UCSD-AML1 (cell line): Measurements from ENCODE around the gene FBXW11.
"Not testable (repeated sequence)": the region's sequence is repeated elsewhere in the genome, so short reads cannot be mapped to it uniquely, and the experiment has no call there.

Source experiments
- DNase-seq: peaks from one replicate; lab custom pipeline; 2025; ENCODE audit not compliant: unreplicated experiment; lab: John Stamatoyannopoulos, UW

FBXW11 gene

DNA sequence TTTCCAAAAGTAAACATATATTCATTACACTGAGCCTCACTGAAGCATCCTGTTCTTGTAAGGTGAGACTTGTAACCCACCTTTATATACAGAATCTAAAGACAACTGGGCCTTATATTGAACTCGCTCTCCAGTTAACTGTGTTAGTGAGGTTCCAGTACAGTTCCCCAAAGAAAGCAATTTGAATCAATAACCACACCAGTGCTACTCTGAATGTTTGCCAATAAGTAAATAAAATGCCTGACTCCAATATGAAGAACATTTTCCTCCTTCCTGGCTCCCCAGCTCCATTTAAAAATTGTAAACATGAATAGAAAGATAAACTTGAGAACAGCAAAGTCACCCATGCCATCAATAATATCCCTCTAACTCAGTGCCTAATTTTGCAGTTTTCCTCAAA lies 50.1 kb downstream of the FBXW11 start:
- DNase-seq: no peak

DNA sequence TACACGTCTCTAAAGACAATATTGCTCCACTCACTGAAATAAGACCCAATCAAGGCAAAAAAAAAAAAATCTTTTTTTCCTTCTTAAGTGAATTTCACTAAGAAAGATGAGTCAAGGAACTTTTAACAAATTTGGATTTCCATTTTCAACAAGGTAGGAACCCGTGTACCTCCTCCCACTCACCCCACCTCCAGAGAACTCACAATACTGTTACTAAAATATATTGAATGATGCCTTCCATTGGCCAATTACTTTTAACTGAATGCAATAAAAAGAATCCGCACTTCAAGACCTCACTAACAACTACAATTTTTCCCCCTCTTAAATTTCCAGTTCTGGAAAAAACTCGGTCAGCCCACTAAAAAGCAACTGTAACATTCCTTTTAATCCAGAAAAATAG lies 50.7 kb downstream of the FBXW11 start:
- no peak for DNase-seq

DNA sequence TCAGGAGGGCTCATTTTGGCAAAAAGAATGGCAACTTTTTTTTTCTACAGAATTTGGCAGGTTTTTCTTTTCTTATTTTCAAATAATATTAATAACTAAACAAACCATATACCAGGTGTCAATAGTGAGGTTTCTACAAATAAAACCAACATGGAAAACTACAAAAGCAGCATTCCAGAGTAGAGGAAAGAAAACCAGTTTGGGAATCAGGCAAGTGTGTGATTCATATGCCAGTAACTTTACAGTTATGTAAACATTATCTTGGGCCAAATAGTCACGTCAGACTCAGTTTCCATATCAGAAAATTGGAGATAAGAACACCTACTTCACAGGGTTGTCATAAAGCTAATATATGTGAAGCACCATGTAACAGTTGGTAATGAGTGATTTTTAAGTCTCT lies 51.7 kb downstream of the FBXW11 start:
- DNase-seq: no peak

DNA sequence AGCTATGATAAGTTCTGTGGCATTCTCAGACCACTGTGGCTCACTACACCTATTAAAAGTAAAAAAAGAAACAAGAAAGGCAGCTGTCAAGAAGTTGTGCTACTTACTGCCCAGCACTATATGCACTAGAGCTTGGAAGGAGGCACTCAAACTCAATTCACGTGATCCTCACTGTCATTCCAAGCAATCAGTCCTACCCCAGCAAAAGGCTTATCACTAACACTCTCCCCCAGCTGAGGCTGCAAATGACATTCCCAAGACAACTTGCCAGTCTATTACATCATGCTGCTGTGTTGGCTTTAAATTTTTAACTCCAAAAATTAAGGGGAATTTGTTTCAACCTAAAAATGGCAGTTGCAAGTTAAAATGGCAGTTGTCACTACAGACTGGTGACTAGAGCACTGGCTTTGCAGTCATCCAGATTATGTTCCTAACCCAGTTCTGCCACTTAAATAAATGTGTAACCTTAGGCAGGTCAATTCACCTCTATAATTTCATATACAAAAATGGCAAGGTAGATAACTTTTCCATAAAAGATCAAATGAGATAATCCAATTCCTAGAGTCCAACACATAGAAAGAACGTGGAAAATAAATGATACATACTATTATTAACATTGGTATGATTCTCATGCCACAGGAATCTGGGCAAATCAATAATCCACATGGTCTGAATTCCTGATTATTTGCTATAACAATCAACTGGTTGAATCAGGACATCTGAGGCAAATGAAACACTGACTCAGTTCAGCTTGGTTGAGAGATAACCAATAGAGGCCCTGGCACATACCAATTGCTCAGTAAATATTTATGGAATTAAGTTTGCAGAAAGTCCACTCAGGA lies 52.4 kb downstream of the FBXW11 start:
- DNase-seq: no peak

DNA sequence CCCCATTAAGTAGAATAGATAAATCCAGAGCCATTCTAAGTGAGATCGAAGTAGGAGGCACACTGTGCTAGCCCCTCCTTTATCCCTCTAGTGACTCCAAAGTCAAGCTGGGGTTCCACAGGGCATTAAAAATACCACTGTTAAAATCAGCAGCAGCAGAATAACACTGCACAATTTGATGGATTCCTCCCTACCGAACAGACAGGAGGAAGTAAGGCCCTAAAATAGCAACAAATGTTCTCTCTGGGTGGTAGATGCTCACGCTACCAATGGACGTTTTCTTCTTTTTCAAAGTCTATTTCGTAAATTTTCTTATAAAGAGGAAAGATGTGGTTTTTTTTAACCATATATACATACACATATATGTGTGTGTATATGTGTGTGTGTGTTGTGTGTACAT lies 54.4 kb downstream of the FBXW11 start:
- no peak for DNase-seq

DNA sequence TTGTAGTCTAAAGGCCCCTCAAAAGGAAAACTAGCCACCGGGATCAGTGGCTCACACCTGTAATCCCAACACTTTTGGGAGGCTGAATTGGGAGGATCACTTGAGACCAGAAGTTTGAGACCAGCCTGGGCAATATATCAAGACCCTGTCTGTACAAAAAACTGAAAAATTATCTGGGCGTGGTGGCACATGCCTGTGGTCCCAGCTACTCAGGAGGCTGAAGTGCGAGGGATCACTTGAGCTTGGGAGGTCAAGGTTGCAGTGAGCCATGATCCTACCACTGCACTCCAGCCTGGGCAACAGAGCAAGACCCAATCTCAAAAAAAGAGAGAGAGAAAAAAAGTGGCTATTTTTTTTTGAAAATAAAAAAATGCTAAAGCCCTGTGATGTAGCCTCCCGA lies 55.2 kb downstream of the FBXW11 start:
- no peak for DNase-seq

DNA sequence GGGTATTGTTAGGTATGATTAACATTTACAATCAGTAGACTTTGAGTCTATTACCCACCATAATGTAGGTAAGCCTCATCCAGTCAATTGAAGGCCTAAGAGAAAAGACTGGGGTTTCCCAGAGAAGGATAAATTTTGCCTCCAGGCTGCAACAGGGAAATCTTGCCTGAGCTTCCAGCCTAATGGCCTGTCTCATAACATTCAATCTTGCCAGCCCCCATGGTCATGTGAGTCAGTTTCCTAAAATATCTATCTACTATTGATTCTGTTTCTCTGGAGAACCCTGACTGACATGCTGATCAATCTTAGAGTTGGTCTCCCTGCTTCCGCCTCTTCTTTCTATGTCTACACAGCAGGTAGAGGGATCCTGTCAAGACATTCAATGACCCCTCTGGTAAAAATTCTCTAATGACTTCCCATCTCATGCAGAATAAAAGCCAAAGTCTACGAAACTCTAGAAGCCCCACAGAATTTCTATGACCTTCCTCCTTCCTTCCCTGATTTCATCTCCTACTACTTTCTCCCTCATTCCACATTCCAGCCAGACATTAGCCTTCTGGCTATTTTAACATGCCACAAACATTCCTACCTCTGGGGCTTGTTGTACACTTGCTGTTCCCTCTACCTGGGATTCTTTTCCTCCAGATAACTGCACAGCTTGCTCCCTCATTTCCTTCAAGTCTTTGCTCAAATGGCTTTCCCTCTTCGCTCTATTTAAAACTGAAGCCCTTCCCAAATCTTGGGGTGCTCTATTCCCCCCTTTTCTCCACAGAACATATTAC lies 60.2 kb downstream of the FBXW11 start:
- no peak for DNase-seq

DNA sequence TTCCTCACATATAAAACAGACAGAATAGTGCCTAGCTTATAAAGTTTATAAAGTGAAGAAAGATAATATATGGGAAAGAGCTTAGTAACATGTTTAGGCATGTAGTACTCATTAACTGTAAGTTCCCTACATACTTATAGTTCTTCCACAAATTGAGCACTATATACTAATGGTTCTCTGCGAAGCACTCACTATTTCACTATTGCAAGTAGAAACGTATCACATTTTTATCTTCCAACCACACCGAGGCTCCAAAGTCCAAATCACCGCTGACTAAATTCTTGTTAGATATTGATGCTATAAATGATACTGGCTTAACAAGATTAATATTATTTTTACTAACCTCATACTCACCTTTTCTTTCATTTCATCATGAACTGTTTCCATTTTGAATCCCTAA lies 61.0 kb downstream of the FBXW11 start:
- no peak for DNase-seq

DNA sequence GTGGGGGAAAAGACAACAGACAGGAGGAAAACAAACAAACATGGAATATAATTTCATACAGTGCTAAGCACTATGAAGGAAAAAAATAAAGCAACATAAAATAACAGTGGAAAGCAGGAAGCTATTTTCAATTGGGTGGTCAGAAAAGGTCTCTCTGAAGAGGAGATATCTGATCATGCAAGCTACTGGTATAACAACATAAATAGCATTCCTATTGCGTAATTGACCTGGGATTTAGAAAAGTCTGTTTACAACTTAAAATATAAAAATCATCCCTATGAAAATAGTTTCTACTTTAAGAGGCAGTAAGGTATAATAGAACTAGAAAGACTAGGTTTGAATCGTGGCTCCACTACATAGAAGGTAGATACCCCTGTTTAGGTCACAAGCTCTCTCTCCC lies 61.4 kb downstream of the FBXW11 start:
- DNase-seq: no peak

DNA sequence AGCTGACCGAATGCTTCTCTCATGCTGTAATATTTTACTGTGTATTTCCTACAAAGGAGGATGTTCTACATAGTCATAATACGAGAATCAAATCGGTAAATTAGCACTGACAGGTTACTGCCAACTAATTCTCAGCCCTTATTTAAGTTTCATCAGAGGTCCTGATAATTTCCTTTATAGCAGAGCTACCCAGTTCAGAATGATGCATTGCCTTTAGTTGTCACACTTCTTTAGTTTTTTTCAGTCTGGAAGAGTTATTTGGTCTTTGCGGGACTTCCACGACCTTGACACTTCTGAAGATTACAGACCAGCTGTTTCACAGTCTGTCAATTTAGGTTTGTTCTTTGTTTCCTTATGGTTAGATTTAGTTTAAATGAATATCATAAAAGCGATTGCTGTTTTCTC lies 64.3 kb downstream of the FBXW11 start:
- DNase-seq: not testable (repeated sequence)

DNA sequence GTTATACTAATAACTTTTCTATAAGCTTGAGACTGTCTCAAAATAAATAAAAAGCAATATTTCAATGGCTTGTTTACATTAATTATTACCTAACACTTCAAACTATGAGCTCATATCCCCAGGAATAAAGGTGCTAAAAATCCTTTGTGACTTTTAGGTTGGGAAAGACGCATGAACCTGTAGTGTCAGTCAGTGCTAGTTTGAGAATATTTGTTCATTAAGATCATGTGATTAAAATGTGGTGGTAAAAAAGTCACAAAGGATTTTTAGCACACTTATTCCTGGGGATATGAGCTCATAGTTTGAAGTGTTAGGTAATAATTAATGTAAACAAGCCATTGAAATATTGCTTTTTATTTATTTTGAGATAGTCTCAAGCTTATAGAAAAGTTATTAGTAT lies 64.8 kb downstream of the FBXW11 start:
- not testable (repeated sequence) for DNase-seq

DNA sequence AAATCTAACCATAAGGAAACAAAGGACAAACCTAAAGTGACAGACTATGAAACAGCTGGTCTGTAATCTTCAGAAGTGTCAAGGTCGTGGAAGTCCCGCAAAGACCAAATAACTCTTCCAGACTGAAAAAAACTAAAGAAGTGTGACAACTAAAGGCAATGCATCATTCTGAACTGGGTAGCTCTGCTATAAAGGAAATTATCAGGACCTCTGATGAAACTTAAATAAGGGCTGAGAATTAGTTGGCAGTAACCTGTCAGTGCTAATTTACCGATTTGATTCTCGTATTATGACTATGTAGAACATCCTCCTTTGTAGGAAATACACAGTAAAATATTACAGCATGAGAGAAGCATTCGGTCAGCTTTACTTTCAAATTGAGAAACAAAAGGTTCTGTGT lies 65.2 kb downstream of the FBXW11 start:
- not testable (repeated sequence) for DNase-seq

DNA sequence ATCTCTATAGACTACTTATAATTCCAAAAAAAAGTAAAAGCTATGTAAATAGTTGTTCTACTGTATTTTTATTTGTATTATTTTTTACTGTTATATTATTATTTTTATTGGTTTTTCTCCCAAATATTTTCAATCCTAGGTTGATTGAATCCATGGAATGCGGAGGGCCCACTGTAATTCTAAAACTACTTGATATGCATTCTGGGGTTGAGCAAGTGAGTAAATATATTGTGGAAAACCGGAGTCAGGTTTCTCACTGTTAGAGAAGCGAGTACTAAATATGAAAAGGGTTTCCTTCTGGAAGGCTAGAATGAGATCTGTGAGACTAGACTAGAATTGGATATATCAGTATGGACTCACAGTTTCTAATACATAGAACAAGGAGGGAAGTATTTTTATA lies 66.5 kb downstream of the FBXW11 start:
- no peak for DNase-seq

DNA sequence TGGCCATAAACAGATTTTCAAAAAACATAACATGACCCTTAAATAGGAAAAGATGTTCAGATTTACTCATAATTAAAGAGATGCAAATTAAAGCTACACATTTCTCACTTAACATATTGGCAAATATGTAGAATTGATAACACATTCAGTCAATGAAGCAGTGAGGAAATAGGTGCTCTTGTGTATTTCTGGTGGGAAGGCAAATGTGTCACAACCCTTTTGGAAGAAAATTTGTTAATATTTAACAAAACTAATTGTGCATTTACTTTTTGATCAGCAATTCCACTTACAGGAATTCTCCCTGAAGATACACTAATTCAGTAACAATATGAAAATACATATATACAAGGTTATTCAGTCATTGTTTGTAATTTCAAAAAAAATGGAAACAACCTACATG lies 68.1 kb downstream of the FBXW11 start:
- no peak for DNase-seq

DNA sequence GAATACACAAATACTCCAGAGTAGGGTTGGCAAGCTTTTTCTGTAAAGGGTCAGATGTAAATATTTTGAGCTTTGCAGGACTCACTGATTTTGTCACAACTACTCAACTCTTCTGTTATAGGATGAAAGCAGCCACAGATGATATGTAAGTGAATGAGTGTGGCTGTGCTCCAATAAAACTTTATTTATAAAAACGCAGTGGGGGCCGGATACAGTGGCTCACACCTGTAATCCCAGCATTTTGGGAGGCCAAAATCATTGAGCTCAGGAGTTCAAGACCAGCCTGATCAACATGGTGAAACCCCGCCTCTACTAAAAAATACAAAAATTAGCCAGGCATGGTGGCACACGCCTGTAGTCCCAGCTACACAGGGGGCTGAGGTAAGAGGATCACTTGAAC lies 69.1 kb downstream of the FBXW11 start:
- DNase-seq: no peak

DNA sequence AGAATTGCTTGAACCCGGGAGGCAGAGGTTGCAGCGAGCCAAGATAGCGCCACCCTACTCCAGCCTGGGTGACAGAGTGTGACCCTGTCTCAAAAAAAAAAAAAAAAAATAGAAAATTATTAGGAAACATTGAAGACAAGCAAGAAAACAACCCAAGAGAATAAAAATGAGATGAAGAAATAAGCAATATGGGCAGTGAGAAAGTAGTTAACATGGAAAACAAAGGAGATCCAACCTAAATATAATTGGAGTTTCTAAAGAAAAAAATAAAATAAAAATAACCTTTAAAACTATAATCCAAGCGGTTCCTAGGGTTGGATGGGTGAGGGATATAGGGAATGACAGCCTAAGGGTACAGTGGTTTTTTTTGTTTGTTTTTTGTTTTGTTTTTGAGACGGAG lies 71.9 kb downstream of the FBXW11 start:
- DNase-seq: no peak

DNA sequence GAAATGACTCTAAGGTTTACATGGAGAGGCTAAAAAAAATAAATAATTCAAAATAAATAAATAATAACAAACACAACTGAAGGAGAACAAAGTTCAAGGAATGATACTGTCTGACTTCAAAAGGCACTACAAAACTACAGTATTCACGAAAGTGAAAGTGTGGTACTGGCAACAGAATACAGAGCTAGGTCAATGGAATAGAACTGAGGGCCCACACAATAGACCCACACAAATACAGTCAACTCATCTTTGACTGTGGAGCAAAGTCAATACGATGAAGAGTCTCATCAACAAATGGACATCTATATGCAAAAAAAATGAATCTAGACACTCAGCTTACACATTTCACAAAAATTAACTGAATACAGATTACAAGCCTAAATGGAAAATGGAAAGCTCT lies 75.3 kb downstream of the FBXW11 start:
- no peak for DNase-seq

DNA sequence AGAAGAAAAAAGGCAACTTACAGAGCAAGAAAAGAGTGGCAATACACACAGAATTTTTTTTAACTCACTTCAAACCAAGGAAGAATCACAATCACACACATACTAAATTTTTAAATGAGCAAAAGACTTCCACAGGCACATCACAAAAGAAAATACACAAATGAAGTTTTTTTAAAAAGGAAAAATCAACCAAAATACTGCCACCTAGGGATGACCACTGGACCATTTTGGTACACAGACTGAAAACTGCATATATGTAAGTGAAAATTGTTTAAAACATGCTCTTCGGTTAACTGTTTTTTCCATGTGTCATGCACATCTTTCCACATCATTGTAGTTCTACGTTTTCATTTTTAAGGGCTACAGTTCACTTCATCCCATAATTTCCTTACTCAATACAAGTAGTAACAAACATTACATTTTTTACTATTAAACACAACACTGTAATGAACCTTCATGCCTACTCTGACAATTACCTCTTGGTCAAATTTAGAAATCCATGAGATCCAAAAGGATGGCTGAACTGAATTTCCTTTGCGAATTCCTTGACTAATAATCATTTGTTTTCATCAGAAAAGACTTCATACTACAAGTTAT lies 79.0 kb downstream of the FBXW11 start:
- DNase-seq: no peak

DNA sequence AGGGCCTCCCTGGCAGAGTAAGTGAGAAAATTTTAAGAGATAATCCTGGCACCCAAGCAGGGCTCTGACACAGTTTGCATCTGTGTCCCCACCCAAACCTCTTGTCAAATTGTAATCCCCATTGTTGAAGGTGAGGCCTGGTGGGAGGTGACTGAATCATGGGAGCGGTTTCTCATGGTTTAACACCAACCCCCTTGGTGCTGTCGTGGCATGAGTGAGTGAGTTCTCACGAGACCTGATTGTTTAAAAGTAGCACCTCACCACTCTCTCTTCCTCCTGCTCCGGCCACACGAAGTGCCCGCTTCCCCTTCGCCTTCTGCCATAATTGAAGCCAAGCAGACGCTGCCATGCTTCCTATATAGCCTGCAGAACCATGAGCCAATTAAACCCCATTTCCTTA lies 80.1 kb downstream of the FBXW11 start:
- no peak for DNase-seq

DNA sequence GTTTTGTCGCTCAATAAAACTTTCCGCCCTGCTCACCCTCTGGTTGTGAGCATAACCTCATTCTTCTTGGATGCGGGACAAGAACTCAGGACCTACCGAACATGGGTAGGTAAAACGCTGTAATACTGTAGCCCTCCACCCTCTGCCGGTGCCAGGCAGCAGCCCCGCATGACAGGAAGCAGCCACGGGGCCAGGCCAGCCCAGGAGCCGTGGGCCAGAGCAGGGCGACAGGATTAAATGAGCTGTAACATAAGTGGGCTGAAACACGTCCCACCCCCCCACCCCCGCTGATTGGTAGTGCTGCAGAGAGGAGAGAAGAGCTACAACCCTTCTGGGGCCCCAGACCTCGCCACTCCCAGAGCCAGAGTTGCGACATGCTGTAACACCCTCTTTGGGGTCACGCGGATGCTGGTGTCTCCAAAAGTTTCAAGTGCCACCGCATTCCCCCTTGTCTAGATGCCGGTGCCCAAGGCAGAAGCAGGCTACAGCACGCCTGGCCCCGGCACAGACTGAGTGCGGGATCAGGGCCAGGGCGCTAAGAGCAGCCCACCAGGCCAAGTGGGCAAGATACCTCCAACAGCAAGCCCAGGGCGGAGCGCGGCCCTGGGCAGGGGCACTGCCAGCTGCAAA lies 81.8 kb downstream of the FBXW11 start:
- no peak for DNase-seq

DNA sequence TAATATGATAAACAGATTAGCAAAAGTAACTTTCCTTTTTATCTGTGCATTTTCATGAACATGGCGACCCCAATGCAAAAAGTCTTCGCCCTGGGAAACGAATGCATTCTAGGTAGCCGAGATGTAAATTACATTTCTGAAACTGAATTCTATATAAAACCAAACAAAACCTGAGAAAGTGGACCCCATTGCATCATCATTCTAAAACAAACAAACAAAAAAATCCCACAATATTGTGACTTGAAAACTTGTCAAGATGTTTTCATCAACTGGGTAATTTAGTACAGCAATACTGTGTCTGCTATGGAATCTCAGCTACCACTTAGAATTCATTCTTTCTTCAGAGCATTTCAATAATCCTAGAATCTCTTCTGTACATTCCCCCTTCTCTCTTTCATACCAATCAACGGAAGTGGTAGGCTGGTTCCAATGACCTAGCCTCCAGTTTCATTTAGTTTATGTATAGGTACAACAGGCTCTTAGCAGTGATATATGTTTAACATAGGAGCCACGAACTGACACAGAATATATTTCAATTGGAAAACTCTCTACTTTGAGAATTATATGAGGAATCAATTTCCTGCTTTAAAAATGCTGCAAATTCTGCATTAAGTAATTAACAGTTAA lies 85.6 kb downstream of the FBXW11 start:
- no peak for DNase-seq
